Renal pelvis (tissue), 4 donors: ENCODE measurements around the gene PITPNM3. TPM values are rescaled to one million over a fixed set of nuclear protein-coding genes. Genes with fewer than 3 reads are reported as not detected.

ENCODE experiments used
- DNase-seq: peaks from one replicate; pipeline ENCODE4 v3.0.0-alpha.2; 2013
- polyA plus RNA-seq, 3 donors: library from polyadenylated mRNA; unstranded; fragments of 120-200 nt; gene quantifications; one replicate each; pipeline ENCODE4 v1.2.1, GENCODE V29; 2013; ENCODE audit not compliant: insufficient read length in 3 of 3

The PITPNM3 gene
- polyA plus RNA-seq, 3 donors = 8.2 to 10.0 (median 9.8) TPM

GRCh38 chr17:6413065-6413464, 143.3 kb downstream of the PITPNM3 start:
- no peak for DNase-seq

GRCh38 chr17:6408735-6409134, 147.6 kb downstream of the PITPNM3 start:
- DNase-seq = no peak

- no peak for DNase-seq
Observed at GRCh38 chr17:6408276-6408675, 148.1 kb downstream of the PITPNM3 start.

GRCh38 chr17:6402258-6402657, 154.1 kb downstream of the PITPNM3 start:
- DNase-seq = no peak

Other genes with a start within 250 kb of the PITPNM3 start
- gene AIPL1, start 121.4 kb downstream of the PITPNM3 start, polyA plus RNA-seq = under 1 TPM in 1 of 3 donors, not detected in 2; 0.06 TPM
- gene PIMREG, start 112.1 kb downstream of the PITPNM3 start, polyA plus RNA-seq = 10 to 100 TPM; 20.8 to 45.2 (median 30.4) TPM
- gene KIAA0753, start 84.2 kb upstream of the PITPNM3 start, polyA plus RNA-seq = 10 to 100 TPM; 34.4 to 46.2 (median 41.4) TPM
- gene TXNDC17, start 84.5 kb upstream of the PITPNM3 start, polyA plus RNA-seq = 100 to 1,000 TPM in 1 of 3 donors, 10 to 100 TPM in 2; 78.7 to 100 (median 94.0) TPM
- 10 to 100 TPM; 23.5 to 26.1 (median 24.1) TPM for gene MED31, start 95.0 kb upstream of the PITPNM3 start, polyA plus RNA-seq
- 10 to 100 TPM in 1 of 3 donors, 1 to 10 TPM in 2; 8.8 to 11.0 (median 9.9) TPM for gene C17orf100, start 95.2 kb upstream of the PITPNM3 start, polyA plus RNA-seq
- gene SLC13A5, start 156.8 kb upstream of the PITPNM3 start, polyA plus RNA-seq = 1 to 10 TPM; 2.7 to 5.1 (median 4.9) TPM
- gene XAF1, start 199.5 kb upstream of the PITPNM3 start, polyA plus RNA-seq = 10 to 100 TPM in 2 of 3 donors, 1 to 10 TPM in 1; 4.4 to 25.5 (median 14.9) TPM
- gene FBXO39, start 219.7 kb upstream of the PITPNM3 start, polyA plus RNA-seq = under 1 TPM in 2 of 3 donors, not detected in 1; 0.06 to 0.19 TPM